GM12891 (cell line): Measurements from ENCODE around the gene TCEAL7.

Experiments used
- PAX5 ChIP-seq: IDR thresholded peaks from 2 replicates; pipeline ENCODE4 v1.6.1; 2011; ENCODE audit warnings: low read length, moderate library complexity, mild to moderate bottlenecking; ENCODE audit not compliant: insufficient read depth, severe bottlenecking
- POLR2A ChIP-seq: IDR thresholded peaks from 2 replicates; pipeline ENCODE4 v1.6.1; 2011; ENCODE audit warnings: low read depth, low read length, control low read depth
- POLR2AphosphoS5 ChIP-seq: IDR thresholded peaks from 2 replicates; pipeline ENCODE4 v1.6.1; 2011; ENCODE audit warnings: low read depth, low read length, control low read depth
- POU2F2 ChIP-seq: IDR thresholded peaks from 2 replicates; pipeline ENCODE4 v1.6.1; 2011; ENCODE audit warnings: low read depth, mild to moderate bottlenecking, control low read depth, low read length, moderate library complexity
- TAF1 ChIP-seq: IDR thresholded peaks from 2 replicates; pipeline ENCODE4 v1.6.1; 2011; ENCODE audit warnings: low read depth, low read length, control low read depth

DNA sequence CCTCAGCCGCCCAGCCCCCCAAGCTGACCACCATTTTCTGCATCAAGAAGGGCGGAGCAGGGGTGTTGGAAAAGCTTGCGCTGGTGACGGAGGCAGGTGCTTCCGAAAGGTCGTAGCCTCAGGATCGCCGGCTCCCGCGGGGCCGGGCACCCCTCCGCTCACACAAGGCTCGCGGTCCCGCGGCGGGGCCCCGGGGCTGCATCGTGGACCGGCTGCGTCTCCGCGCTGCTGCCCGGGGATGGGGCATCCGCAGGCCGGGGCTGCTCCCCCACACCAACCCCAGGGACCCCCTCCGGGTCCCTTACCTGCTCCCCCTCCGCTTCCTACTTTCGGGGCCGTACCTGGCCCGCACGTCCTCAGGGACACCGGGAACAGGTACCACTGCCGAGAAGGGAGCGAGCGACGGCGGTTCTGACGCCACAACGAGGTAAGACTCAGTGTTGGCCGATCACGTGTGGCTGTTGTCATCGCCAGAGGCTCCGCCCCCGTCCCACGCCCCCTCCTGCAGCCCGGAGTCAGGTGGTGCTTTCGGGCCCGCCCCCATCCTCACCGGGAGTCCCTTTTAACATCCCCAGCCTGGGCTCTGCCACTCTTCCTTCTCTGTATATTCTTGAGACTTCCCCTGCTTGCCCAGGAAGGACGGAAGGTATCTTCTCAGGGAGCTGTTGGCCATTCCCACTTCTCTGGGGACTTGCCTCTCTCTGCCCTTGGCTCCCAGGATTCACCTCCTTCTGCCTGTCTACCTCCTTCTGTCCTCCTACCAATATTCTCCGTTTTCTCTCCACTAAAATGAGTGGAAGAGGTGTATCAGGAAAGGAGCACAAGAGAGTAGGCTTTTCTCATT lies 19.3 kb upstream of the TCEAL7 start, which contains the start of gene BEX2:
- TF ChIP-seq POLR2A (no peak), TAF1 (peak; percentile 57; the same call in 1 of the 2 replicates), POU2F2 (no peak), POLR2AphosphoS5 (no peak), PAX5 (no peak)
